Stimulated activated CD8-positive, alpha-beta memory T cell treated with anti-CD3 and anti-CD28 coated beads, Interleukin-15, amount 100 ng/mL, for 24 hours (primary cell): Measurements from ENCODE around the gene GALNT18.

Experiments used
- DNase-seq: peaks from one replicate; pipeline ENCODE4 v3.0.0-alpha.2; 2020; ENCODE audit warnings: low read depth

GALNT18 gene

GRCh38 chr11:11407763-11408084 lies 214.1 kb downstream of the GALNT18 start:
- DNase-seq, result no peak

- no peak for DNase-seq
These were observed 214.6 kb downstream of the GALNT18 start for GRCh38 chr11:11407065-11407762.

GRCh38 chr11:11406652-11407051 lies 215.2 kb downstream of the GALNT18 start:
- no peak for DNase-seq

GRCh38 chr11:11403763-11404725 lies 217.8 kb downstream of the GALNT18 start:
- DNase-seq, result no peak

DNA sequence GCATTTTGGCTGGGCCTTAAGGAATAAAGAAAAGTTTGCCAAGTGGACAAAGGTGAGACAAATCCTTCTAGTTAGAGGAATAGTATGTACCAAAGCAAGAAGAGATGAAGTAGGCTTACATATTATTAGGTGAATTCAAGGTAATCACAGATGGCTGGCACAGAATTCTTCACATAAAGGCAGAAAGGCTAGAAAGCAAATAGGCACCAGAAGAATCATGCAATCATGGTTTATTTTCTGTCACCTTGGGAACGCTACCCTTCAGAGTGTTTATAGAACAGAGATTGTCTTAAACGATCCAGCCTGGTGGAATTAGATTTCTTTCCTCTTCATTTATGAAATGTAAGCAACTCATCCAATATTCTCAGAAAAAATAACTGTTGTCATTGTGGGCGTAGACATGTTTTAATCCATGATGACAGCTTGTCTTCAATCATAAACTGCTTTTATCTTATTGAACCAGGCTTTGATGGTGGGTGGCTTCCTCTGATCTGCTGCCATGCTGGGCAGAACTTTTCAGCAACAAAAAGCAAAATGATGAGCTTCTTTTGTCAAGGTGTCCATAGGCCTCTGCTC lies 219.8 kb downstream of the GALNT18 start:
- no peak for DNase-seq

- no peak for DNase-seq
These were observed 221.1 kb downstream of the GALNT18 start for GRCh38 chr11:11400635-11401232.

GRCh38 chr11:11400121-11400520 lies 221.7 kb downstream of the GALNT18 start:
- DNase-seq, result no peak

GRCh38 chr11:11397781-11398180 lies 224.0 kb downstream of the GALNT18 start:
- no peak for DNase-seq

DNA sequence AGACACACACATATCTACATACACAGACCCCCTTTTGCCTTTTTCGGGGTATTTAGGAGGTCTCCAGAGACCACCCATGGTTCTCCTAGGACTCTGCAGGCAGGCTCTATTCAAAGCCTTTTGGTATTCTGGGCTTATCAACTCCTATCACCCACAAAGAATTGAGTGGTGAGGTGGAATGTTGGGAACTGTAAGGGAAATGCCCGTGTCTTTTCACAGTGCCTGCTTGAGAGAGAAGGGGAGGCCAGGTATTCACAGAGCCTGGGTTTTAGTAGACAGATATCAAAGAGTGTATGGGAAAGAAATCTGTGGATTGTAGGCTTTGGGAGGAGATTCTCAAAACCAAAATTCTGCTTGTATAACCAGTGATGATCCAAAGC lies 224.8 kb downstream of the GALNT18 start:
- DNase-seq, result no peak

GRCh38 chr11:11396301-11397035 lies 225.3 kb downstream of the GALNT18 start:
- DNase-seq, result no peak

DNA sequence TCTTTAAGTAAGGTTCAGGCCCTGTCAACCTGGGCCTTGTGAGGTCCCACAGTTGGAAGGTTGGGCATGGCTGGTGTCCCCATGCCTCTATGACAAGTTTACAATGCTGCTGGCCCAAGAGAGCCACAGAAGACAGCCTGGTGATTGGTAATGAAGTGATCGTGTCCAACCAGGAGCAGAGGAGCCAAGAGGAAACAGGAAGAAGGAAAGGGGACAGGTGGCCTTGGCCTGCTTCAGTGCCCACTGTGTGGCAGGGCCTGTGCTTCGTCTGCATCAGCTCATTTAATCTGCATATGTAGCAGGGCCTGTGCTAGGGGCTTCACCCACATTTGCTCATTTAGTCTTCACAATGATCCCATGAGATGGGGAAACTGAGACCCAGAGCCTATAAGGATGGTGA lies 226.7 kb downstream of the GALNT18 start:
- DNase-seq, result no peak

GRCh38 chr11:11394241-11394640 lies 227.6 kb downstream of the GALNT18 start:
- DNase-seq, result no peak

DNA sequence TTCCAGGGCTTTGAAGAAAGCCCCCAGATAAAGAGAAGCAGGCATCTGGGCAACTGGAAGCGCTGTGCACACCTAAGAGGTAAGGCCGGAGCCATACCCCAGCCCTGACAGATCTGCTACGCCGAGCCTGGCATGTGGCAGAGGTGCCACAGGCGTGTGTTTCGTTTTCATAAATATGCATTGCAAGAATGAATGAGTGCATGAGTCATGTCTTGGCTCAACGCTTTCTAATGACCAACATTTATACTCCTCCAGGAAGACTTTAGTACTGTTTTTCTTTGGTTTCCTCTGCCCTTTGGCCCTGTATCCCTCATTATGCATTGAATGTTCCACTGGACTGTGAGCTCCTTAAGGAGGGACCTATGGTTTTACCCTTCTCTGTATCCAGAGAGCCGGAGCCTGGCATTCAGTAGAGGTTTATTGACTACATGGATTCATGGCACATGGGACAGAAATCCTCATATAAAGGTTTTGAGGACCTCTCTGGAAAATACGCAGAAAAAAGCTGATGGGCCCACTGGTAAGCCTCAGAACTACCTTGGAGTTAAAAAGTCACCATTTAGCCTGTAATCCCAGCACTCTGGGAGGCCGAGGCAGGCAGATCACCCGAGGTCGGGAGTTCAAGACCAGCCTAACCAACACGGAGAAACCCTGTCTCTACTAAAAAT lies 229.9 kb downstream of the GALNT18 start:
- no peak for DNase-seq

DNA sequence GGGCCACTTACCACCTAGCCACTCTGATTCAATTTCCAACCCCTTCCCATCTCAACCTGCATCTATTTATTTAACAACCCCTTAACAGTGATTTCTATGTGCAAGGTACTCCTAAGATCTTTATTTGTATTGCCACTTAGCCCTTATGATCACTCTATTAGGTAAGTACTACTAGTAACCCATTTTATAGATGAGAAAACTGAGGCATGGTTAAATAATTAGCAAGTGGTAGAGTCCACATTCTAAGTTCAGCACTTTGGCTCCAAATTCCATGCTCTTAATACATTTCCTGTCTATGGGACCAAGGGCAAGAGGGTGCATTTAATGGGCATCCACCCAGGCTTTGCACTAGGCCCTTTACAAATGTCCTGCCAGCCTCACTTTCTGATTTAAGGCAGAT lies 230.6 kb downstream of the GALNT18 start:
- no peak for DNase-seq

- DNase-seq, result no peak
These were observed 231.6 kb downstream of the GALNT18 start for GRCh38 chr11:11390068-11390771.

GRCh38 chr11:11389238-11389637 lies 232.6 kb downstream of the GALNT18 start:
- DNase-seq, result no peak

- no peak for DNase-seq
These were observed 234.0 kb downstream of the GALNT18 start for GRCh38 chr11:11387622-11388305.

DNA sequence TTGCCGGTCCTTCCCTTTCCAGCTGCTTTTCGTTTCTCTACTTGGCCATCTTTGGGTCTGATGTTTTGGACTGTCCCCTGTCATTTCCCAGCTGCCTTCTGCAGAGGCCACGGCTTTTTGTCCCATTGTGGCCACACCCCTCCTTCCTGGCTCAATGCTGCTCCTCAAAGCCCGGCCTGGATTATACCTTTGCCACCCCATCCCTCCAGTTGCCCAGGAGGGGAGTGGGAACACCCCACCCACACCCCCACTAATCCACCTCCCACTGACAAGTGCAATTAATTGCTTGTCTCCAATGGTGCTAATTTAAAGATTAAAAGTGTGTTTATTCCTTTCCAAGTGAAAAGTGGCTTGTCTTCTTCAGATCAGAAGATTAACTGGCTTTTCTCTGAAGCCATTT lies 234.6 kb downstream of the GALNT18 start:
- no peak for DNase-seq

GRCh38 chr11:11384829-11385228 lies 237.0 kb downstream of the GALNT18 start:
- no peak for DNase-seq

- DNase-seq, result no peak
These were observed 237.8 kb downstream of the GALNT18 start for GRCh38 chr11:11383995-11384394.
